Measurements from ENCODE around the gene RPAP3.

GRCh38 chr12:47750229-47750798 lies 44.5 kb upstream of the RPAP3 start:
- TF ChIP-seq SMC3 (conservative IDR thresholded peaks at IDR 0.05; ENCODE audit: poor library complexity): no peak
- TF ChIP-seq CTCF (IDR thresholded peaks at IDR 0.05; ENCODE audit: poor library complexity, severe bottlenecking): no peak
- TF ChIP-seq REST (IDR thresholded peaks at IDR 0.05; ENCODE audit: borderline replicate concordance): no peak
- TF ChIP-seq TAF1 (IDR thresholded peaks at IDR 0.05; ENCODE audit: low read depth): no peak
- TF ChIP-seq EP300 (conservative IDR thresholded peaks at IDR 0.05; ENCODE audit: poor library complexity, severe bottlenecking): no peak
- TF ChIP-seq EZH2 (IDR thresholded peaks at IDR 0.05; ENCODE audit: borderline replicate concordance, insufficient read depth, low read length, poor library complexity, severe bottlenecking): no peak
